ENCODE results near the gene HDAC1.
"Not testable (repeated sequence)": the region's sequence is repeated elsewhere in the genome, so short reads cannot be mapped to it uniquely, and the experiment has no call there.

Gene HDAC1

GRCh38 chr1:32291708-32292538 lies at the start of gene HDAC1:
TSS of gene HDAC1 (plus strand) at chr1:32292083. CDS start at chr1:32292170, 87 bp downstream.
- peak; percentile 99 to 100 for ATAC-seq

- no peak for ATAC-seq
Observed at GRCh38 chr1:32242341-32242851, 49.5 kb upstream of the HDAC1 start.

- ATAC-seq, result no peak
Observed at GRCh38 chr1:32246888-32247273, 45.0 kb upstream of the HDAC1 start, which contains the start of gene FAM167B. TSS of gene FAM167B (plus strand) at chr1:32247222. CDS start at chr1:32247422, 200 bp downstream.

GRCh38 chr1:32247452-32247851 lies 44.4 kb upstream of the HDAC1 start:
- ATAC-seq, result no peak

- ATAC-seq, result peak; percentile 12 to 29
Observed at GRCh38 chr1:32247983-32248889, 43.6 kb upstream of the HDAC1 start.

GRCh38 chr1:32249831-32250525 lies 41.9 kb upstream of the HDAC1 start:
- ATAC-seq, result peak; percentile 74 to 75

- ATAC-seq, result peak; percentile 43 to 44
Observed at GRCh38 chr1:32250893-32251716, 40.8 kb upstream of the HDAC1 start, which contains the start of gene LCK. TSS of gene LCK (plus strand) at chr1:32251265. CDS start at chr1:32274330, 23,065 bp downstream.

- ATAC-seq, result no peak
Observed at GRCh38 chr1:32255072-32256071, 36.5 kb upstream of the HDAC1 start.

GRCh38 chr1:32256473-32257226 lies 35.2 kb upstream of the HDAC1 start:
- ATAC-seq, result peak; percentile 30 to 36

- ATAC-seq, result no peak
Observed at GRCh38 chr1:32257227-32257508, 34.7 kb upstream of the HDAC1 start.

GRCh38 chr1:32263236-32263593 lies 28.7 kb upstream of the HDAC1 start:
- not testable (repeated sequence) for ATAC-seq

- ATAC-seq, result peak; percentile 51 to 58
Observed at GRCh38 chr1:32263744-32264143, 28.1 kb upstream of the HDAC1 start.

GRCh38 chr1:32265846-32266245 lies 26.0 kb upstream of the HDAC1 start:
- no peak for ATAC-seq

GRCh38 chr1:32266921-32267591 lies 24.8 kb upstream of the HDAC1 start:
- peak; percentile 33 to 55 for ATAC-seq

GRCh38 chr1:32269744-32270143 lies 22.1 kb upstream of the HDAC1 start:
- no peak for ATAC-seq

- ATAC-seq, result peak; percentile 14 to 22
Observed at GRCh38 chr1:32272557-32273390, 19.1 kb upstream of the HDAC1 start.

- ATAC-seq, result peak; percentile 92 to 96
Observed at GRCh38 chr1:32273391-32274208, 18.3 kb upstream of the HDAC1 start.

Measured in activated CD4-positive, CD25-positive, alpha-beta regulatory T cell treated with anti-CD3 and anti-CD28 coated beads, Interleukin-2, amount 50 U/mL, for 24 hours (primary cell).